ENCODE measurements around the gene FHAD1. TPM values are rescaled to one million over a fixed set of nuclear protein-coding genes. Genes with fewer than 3 reads are reported as not detected.

Gene FHAD1
- total and polyA plus RNA-seq, 2 donors (not counting 3 experiments of a cell fraction or from before 2014, with no cell fraction given): 0.04 to 0.69 TPM

- no peak for TF ChIP-seq FOS (IDR thresholded peaks at IDR 0.05; ENCODE audit: borderline replicate concordance, insufficient read depth, low read length)
- no peaks in the 10 kb centered on the region for H3K27me3 ChIP-seq (ENCODE audit: control insufficient read depth in 2 of 2, insufficient read depth in 2 of 2, low read length in 2 of 2)
- dilution Hi-C loops (cut with MboI; ENCODE audit: extremely low pct_ligation_motif_present, low sequenced_read_pairs) (no loop called here), intact Hi-C loops (cut with micrococcal nuclease) (no loop called here)
- no TSS peak for BruUV-seq (replicated peaks)
- H3K9me3 ChIP-seq (replicated peaks; ENCODE audit: control insufficient read depth, insufficient read depth, low read length): no peaks in the 10 kb centered on the region
- ChIA-PET POLR2A (no interaction called here), CTCF (interaction anchor here (1.3 to 1.8 kb wide), 4 partner anchors 10 to 71 kb away, joined by 3 to 16 read pairs (median 8); no protein-coding TSS in a partner anchor)
- H3K9me1 ChIP-seq (replicated peaks; ENCODE audit: control insufficient read depth, extremely low read depth, insufficient read depth, low read length): no peaks in the 10 kb centered on the region
- no peaks in the 10 kb centered on the region for H4K20me1 ChIP-seq (replicated peaks; ENCODE audit: control insufficient read depth, extremely low read depth, insufficient read depth, low read length)
- no peak overlapping the region for H3K4me3 ChIP-seq (replicated peaks in 1 of 3; ENCODE audit: insufficient read depth in 1 of 3, low read depth in 1 of 3, low read length in 3 of 3)
- no peak overlapping the region for H3K9ac ChIP-seq (replicated peaks; ENCODE audit: extremely low read depth, insufficient read depth, low read length)
- H3K4me1 ChIP-seq (ENCODE audit: control insufficient read depth, extremely low read depth, insufficient read depth, low read length): peaks cover 42% of the 10 kb centered on the region
- H3K4me2 ChIP-seq (ENCODE audit: insufficient read depth, low read length): peak overlapping the region; percentile 75
- peak overlapping the region; percentile 82 for H2AFZ ChIP-seq (ENCODE audit: low read depth, low read length)
- DNase-seq (ENCODE audit: low read depth, low spot score) (no peak), FAIRE-seq (no peak)
- no peaks in the 10 kb centered on the region for H3K79me2 ChIP-seq (ENCODE audit: control insufficient read depth, insufficient read depth, low read length)
- no peaks in the 10 kb centered on the region for H3K36me3 ChIP-seq (ENCODE audit: control insufficient read depth in 2 of 2, extremely low read depth in 1 of 2, insufficient read depth in 2 of 2, low read length in 2 of 2)
- H3K27ac ChIP-seq (ENCODE audit: insufficient read depth, low read depth, low read length): peak overlapping the region; percentile 71
Observed at GRCh38 chr1:15341228-15341627, 94.2 kb downstream of the FHAD1 start.

GRCh38 chr1:15341634-15342407 is 94.8 kb downstream of the FHAD1 start:
- TF ChIP-seq GATA2 (IDR thresholded peaks at IDR 0.05; ENCODE audit: insufficient read depth, insufficient read length, low read depth, low read length): no peak
- TF ChIP-seq MYC (IDR thresholded peaks at IDR 0.05; ENCODE audit: low read depth, low read length): no peak
- peak; percentile 74 for TF ChIP-seq JUN (IDR thresholded peaks at IDR 0.05; ENCODE audit: borderline replicate concordance, insufficient read depth, insufficient read length, low read depth)
- TF ChIP-seq POLR2AphosphoS5 (IDR thresholded peaks at IDR 0.05; ENCODE audit: insufficient read depth, low read depth, low read length): peak; percentile 48
- no peak for TF ChIP-seq MAX (IDR thresholded peaks at IDR 0.05; ENCODE audit: insufficient read depth, insufficient read length)
- TF ChIP-seq EZH2 (IDR thresholded peaks at IDR 0.05; ENCODE audit: borderline replicate concordance, low read depth, low read length, severe bottlenecking): no peak
- TF ChIP-seq CTCF (IDR thresholded peaks at IDR 0.05; ENCODE audit: extremely low read depth in 1 of 2, insufficient read depth in 1 of 2, low read depth in 1 of 2, low read length in 2 of 2): no peak
- peak; percentile 92 for TF ChIP-seq FOS (IDR thresholded peaks at IDR 0.05; ENCODE audit: borderline replicate concordance, insufficient read depth, low read length)
- TF ChIP-seq POLR2A (IDR thresholded peaks at IDR 0.05; ENCODE audit: low read depth, low read length): no peak
- no peaks in the 10 kb centered on the region for H4K20me1 ChIP-seq (replicated peaks; ENCODE audit: control insufficient read depth, extremely low read depth, insufficient read depth, low read length)
- H3K9ac ChIP-seq (replicated peaks; ENCODE audit: extremely low read depth, insufficient read depth, low read length): peak overlapping the region; percentile 50
- peak overlapping the region; percentile 82 for H2AFZ ChIP-seq (ENCODE audit: low read depth, low read length)
- no peaks in the 10 kb centered on the region for H3K27me3 ChIP-seq (ENCODE audit: control insufficient read depth in 2 of 2, insufficient read depth in 2 of 2, low read length in 2 of 2)
- peak overlapping the region; percentile 71 for H3K27ac ChIP-seq (ENCODE audit: insufficient read depth, low read depth, low read length)
- FAIRE-seq (peak; percentile 99), DNase-seq (ENCODE audit: low read depth, low spot score) (peak; percentile 83)
- dilution Hi-C loops (cut with MboI; ENCODE audit: extremely low pct_ligation_motif_present, low sequenced_read_pairs) (no loop called here), intact Hi-C loops (cut with micrococcal nuclease) (loop anchor here (1.0 kb wide), 1 partner anchor 10 kb away; no protein-coding TSS in a partner anchor)
- no peaks in the 10 kb centered on the region for H3K36me3 ChIP-seq (ENCODE audit: control insufficient read depth in 2 of 2, extremely low read depth in 1 of 2, insufficient read depth in 2 of 2, low read length in 2 of 2)
- H3K4me3 ChIP-seq (replicated peaks in 1 of 3; ENCODE audit: insufficient read depth in 1 of 3, low read depth in 1 of 3, low read length in 3 of 3): peak overlapping the region in 1 of 3 experiments; percentile 28
- no peaks in the 10 kb centered on the region for H3K9me3 ChIP-seq (replicated peaks; ENCODE audit: control insufficient read depth, insufficient read depth, low read length)
- no TSS peak for BruUV-seq (replicated peaks)
- H3K4me1 ChIP-seq (ENCODE audit: control insufficient read depth, extremely low read depth, insufficient read depth, low read length): peaks cover 36% of the 10 kb centered on the region
- H3K79me2 ChIP-seq (ENCODE audit: control insufficient read depth, insufficient read depth, low read length): no peaks in the 10 kb centered on the region
- peak overlapping the region; percentile 75 for H3K4me2 ChIP-seq (ENCODE audit: insufficient read depth, low read length)
- ChIA-PET CTCF (interaction anchor here (1.0 to 1.8 kb wide), 8 partner anchors 9 to 91 kb away, joined by 3 to 16 read pairs (median 4); no protein-coding TSS in a partner anchor), POLR2A (no interaction called here)
- H3K9me1 ChIP-seq (replicated peaks; ENCODE audit: control insufficient read depth, extremely low read depth, insufficient read depth, low read length): no peaks in the 10 kb centered on the region

Data from endothelial cell of umbilical vein (primary cell).